ENCODE data around the gene TNXB.
"Not testable (repeated sequence)": the region's sequence is repeated elsewhere in the genome, so short reads cannot be mapped to it uniquely, and the experiment has no call there.

TNXB gene

DNA sequence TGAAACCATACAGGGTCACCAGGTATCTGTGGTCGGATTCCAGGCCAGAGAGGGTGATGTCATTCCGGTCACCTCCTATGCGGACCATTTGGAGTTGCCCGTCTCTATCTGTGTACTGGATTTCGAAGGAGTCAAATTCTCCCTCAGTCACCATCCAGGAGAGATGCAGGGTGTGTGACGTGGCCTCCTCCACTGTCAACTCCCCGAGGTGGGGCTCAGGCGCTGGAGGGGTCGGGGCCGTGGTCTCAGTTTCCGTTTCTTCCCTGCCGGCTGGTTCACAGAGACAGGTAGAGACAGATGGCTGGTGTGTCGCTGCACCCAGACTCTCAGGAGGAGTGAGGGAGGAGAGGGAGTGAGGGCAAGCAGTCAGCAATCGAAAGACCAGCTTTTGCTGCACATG lies 40.3 kb downstream of the TNXB start:
- no peak for DNase-seq (ENCODE audit: low read depth in 2 of 2, low spot score in 1 of 2)

- not testable (repeated sequence) for DNase-seq (ENCODE audit: low read depth in 2 of 2, low spot score in 1 of 2)
These were observed 40.8 kb downstream of the TNXB start for GRCh38 chr6:32068315-32068714.

DNA sequence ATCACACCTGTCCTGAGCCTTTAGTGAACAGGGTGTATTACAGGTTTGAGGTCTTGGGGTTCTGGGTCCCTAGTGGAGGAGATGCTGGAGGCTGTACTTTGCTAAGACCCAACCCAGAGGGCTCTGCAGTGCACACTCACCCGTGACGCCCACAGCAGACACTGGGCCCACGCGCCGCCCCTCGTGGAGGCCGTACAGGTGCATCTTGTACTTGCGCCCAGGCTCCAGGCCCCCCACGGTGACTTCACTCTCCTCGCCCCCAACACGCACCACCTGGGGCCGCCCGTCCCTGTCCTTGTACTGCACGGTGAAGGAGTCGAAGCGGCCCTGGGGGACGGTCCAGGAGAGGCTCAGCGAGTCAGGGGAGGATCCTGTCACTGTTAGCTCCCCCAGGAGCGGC lies 41.6 kb downstream of the TNXB start:
- DNase-seq (ENCODE audit: low read depth in 2 of 2, low spot score in 1 of 2) = not testable (repeated sequence)

GRCh38 chr6:32064706-32065105 lies 44.4 kb downstream of the TNXB start:
- DNase-seq (ENCODE audit: low read depth in 2 of 2, low spot score in 1 of 2) = no peak

DNA sequence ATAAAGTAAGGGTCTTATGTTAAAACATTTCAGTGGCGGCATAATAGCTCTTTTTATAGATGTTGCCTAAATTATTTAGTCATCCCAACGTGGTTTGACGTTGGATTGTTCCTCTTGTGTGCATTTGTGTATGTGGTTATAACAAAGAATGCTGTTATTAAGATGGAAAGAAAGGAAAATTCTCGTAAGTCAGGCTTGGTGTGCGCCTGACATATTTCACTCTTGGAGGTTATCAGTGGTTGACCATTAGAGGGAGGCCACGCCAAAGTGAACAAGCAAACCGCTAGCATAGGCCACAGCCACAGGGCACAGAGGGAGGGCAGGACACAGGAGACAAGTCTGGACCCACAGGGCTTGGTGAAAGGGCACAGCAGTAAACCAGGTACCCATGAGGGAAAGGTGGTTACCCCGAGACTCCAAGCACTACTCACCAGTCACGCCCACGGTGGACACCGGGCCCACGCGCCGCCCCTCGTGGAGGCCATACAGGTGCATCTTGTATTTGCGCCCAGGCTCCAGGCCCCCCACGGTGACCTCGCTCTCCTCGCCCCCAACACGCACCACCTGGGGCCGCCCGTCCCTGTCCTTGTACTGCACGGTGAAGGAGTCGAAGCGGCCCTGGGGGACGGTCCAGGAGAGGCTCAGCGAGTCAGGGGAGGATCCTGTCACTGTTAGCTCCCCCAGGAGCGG lies 48.0 kb downstream of the TNXB start:
- no peak for DNase-seq (ENCODE audit: low read depth in 2 of 2, low spot score in 1 of 2)

- DNase-seq (ENCODE audit: low read depth in 2 of 2, low spot score in 1 of 2) = no peak
These were observed 50.6 kb downstream of the TNXB start for GRCh38 chr6:32058511-32058963.

DNA sequence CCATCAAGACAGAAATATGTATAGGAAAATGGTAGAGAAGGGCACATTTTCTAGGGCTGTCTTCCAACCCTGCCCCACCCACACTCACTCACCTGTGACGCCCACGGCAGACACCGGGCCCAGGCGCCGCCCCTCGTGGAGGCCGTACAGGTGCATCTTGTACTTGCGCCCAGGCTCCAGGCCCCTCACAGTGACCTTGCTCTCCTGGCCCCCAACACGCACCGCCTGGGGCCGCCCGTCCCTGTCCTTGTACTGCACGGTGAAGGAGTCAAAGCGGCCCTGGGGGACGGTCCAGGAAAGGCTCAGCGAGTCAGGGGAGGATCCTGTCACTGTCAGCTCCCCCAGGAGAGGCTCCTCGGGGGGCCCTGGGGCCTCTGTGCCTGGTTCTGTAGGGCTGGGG lies 51.2 kb downstream of the TNXB start:
- DNase-seq (ENCODE audit: low read depth in 2 of 2, low spot score in 1 of 2) = no peak

DNA sequence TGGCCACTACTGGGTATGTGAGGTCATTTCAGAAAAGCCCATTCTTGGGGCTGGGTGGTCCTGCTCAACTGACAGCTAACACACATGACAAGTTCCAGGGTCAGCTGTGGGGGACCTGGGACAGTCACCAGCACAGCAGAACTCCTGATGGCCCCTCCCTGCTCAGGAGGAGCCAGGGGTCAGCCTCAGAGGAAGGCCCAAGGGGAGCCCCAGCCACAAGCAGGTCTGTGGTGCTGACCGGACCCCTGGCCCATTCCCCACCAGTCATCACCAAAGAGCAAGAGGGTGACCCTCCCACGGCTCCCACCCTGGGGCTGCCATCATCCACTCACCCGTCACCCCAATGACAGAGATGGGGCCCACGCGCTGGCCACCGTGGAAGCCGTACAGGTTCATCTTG lies 52.9 kb downstream of the TNXB start:
- DNase-seq (ENCODE audit: low read depth in 2 of 2, low spot score in 1 of 2) = no peak

DNA sequence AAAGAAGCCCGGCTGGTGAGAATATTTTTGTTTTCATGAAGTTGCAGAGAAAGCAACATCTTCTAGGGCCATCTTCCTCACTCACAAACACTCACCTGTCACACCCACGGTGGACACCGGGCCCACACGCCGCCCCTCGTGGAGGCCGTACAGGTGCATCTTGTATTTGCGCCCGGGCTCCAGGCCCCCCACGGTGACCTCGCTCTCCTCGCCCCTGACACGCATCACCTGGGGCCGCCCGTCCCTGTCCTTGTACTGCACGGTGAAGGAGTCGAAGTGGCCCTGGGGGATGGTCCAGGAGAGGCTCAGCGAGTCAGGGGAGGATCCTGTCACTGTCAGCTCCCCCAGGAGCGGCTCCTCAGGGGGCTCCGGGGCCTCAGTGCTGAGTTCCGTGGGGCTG lies 53.4 kb downstream of the TNXB start:
- not testable (repeated sequence) for DNase-seq (ENCODE audit: low read depth in 2 of 2, low spot score in 1 of 2)

DNA sequence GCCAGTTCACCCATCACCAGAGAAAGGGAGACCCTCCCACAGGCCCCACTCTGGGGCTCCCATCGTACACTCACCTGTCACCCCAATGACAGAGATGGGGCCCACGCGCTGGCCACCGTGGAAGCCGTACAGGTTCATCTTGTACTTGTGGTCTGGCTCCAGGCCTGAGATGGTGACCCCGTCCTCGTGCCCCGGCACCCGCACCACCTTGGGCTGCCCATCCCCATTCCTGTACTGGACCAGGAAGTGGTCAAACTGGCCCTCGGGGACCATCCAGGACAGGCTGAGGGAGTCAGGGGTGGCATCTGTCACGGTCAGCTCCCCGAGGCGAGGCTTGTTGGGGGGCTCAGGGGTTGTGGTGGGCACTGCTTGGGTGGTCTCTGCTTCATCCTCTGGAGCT lies 55.8 kb downstream of the TNXB start:
- DNase-seq (ENCODE audit: low read depth in 2 of 2, low spot score in 1 of 2) = not testable (repeated sequence)

- DNase-seq (ENCODE audit: low read depth in 2 of 2, low spot score in 1 of 2) = not testable (repeated sequence)
These were observed 56.5 kb downstream of the TNXB start for GRCh38 chr6:32052626-32053025.

GRCh38 chr6:32050562-32050961 lies 58.6 kb downstream of the TNXB start:
- DNase-seq (ENCODE audit: low read depth in 2 of 2, low spot score in 1 of 2) = no peak

DNA sequence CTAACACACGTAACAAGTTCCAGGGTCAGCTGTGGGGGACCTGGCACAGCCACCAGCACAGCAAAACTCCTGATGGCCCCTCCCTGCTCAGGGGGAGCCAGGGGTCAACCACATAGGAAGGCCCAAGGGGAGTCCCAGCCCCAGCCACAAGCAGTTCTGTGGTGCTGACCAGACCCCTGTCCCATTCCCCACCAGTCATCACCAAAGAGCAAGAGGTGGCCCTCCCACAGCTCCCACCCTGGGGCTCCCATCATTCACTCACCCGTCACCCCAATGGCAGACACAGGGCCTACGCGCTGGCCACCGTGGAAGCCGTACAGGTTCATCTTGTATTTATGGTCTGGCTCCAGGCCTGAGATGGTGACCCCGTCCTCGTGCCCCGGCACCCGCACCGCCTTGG lies 59.4 kb downstream of the TNXB start:
- DNase-seq (ENCODE audit: low read depth in 2 of 2, low spot score in 1 of 2) = not testable (repeated sequence)

DNA sequence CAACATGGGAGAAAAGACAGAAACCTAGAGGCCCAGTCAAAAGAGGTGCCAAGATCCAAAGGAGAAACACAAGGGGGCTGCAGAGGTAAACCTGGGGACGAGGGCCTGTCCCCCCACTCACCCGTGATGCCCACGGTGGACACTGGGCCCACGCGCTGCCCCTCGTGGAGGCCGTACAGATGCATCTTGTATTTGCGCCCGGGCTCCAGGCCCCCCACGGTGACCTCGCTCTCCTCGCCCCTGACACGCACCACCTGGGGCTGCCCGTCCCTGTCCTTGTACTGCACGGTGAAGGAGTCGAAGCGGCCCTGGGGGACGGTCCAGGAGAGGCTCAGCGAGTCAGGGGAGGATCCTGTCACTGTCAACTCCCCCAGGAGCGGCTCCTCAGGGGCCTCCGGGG lies 60.0 kb downstream of the TNXB start:
- not testable (repeated sequence) for DNase-seq (ENCODE audit: low read depth in 2 of 2, low spot score in 1 of 2)

DNA sequence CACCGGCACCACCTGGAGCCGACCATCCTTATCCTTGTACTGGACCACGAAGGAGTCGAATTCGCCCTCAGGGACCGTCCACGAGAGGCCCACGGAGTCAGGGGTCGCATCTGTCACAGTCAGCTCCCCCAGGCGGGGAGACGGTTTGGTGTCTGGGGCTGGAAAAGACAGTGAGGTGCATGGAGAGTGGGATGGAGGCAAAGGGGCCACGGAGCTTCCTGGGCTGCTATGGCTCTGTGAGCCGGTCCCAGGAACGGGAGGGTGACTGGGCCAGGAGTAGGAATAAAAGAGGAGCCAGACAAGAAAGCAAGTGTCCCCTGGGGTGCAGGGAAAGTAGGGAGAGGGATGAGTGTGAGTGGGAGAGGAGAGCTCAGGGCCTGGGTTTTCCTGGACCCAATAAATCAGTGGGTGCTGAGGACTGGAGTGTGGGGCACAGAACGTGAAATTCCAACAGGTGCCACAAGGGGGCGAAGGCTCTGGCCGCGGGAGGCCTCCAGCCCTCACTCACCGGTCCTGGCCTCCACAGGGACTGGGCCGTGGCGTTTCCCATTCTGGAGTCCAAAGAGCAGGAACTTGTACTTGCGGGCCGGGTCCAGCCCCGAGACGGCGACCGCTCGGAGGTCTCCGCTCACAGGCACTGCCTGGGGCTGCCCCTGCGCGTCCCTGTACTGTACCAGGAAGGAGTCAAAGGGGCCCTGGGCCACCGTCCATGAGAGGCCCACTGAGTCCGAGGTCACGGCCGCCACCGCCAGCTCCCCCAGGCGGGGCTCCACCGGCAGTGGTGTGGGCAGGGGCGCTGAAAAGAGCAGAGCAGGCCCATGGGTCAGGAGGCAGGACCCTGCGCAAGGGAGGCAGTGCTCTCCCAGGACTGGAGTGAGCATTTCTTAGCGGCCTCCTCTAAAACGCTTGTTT lies 61.0 kb downstream of the TNXB start:
- DNase-seq (ENCODE audit: low read depth in 2 of 2, low spot score in 1 of 2) = peak; percentile 49 to 52

DNA sequence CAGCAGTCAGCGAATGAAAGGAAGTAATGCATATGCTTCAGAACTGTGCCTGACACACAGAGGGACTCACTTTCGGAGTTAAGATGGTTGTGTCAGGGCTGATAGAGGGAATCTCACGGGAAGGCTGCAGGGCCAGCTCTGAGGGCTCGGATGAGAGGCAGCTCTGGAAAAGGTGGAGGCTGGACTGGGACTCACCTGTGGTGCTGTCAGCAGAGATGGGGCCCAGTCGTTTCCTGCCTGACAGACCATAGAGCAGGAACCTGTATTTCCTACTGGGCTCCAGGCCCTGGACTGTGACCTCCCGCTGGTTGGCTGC lies 61.6 kb downstream of the TNXB start:
- DNase-seq (ENCODE audit: low read depth in 2 of 2, low spot score in 1 of 2) = no peak

- no peak for DNase-seq (ENCODE audit: low read depth in 2 of 2, low spot score in 1 of 2)
These were observed 62.1 kb downstream of the TNXB start for GRCh38 chr6:32047084-32047478.

GRCh38 chr6:32046450-32047083 lies 62.6 kb downstream of the TNXB start:
- DNase-seq (ENCODE audit: low read depth in 2 of 2, low spot score in 1 of 2) = no peak

DNA sequence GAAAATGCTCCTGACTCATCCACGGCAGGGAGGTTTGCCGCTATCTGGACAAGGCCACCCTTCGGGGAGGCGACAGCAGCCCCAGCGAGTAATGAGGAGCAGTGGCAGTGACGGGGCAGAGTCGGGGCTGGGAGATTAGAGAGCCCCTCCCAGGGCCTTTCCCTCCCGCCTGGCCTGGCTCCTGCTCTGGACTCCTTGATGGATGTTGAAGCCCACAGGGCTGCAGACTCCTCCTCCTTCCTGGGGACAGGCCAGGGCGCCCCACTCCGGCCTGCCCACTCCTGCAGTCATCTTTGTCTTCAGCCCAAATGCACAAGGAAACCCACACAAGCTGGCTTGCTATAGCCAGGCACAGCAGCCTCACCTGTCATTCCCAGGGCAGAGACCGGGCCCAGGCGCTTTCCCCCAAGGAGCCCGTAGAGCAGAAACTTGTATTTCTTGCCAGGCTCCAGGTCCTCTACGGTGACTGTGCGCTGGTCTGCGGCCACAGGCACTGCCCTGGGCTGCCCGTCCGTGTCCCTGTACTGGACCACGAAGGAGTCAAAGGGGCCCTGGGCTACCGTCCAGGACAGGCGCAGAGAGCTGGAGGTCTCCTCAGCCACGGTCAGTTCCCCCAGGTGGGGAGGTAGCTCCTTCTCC lies 63.2 kb downstream of the TNXB start:
- no peak for DNase-seq (ENCODE audit: low read depth in 2 of 2, low spot score in 1 of 2)

- not testable (repeated sequence) for DNase-seq (ENCODE audit: low read depth in 2 of 2, low spot score in 1 of 2)
These were observed 64.2 kb downstream of the TNXB start for GRCh38 chr6:32044916-32045315.

DNA sequence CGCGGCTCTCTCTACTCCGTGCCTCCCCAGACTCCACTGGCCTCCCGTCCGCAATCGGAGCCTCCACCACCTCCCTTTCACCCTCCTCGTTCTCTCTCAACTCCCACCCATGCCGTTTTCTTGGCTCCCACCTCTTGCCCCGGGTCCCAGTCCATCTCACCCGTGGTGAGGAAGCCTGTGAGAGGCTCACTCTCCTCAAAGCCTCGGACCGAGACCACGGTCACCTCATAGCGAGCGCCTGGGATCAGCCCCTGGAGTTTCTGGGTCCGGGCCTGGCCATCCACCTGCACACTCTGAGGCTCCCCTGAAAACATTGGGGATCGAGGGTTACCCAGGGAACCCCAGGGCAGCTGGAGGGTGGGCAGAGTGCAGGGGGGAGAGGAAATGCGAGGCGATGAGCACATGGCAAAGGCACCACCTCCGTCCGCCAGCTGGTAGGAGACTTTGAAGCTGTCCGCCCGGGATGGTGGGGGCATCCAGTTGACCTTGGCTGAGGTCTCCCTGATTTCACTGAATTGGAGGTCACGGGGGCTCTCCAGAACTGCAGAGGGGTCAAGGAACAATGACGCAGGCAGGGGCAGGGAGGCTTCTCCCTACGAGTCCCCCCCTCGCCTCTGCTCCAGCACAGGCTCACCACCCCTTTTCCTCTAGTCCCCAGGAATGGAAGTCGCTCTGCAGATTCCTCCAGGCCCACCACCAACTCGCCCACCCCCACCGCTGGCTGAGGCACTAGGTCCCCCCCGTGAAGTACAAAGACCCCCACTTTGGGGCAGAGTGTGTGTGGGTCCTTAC lies 65.4 kb downstream of the TNXB start:
- not testable (repeated sequence) for DNase-seq (ENCODE audit: low read depth in 2 of 2, low spot score in 1 of 2)
